ENCODE measurements around the gene ELP6. TPM values are rescaled to one million over a fixed set of nuclear protein-coding genes. Genes with fewer than 3 reads are reported as not detected.
A peak's percentile ranks its signal among the peaks of the same experiment; 100 is the strongest.

ELP6 gene, protein sequence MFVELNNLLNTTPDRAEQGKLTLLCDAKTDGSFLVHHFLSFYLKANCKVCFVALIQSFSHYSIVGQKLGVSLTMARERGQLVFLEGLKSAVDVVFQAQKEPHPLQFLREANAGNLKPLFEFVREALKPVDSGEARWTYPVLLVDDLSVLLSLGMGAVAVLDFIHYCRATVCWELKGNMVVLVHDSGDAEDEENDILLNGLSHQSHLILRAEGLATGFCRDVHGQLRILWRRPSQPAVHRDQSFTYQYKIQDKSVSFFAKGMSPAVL
- 25.6 TPM for polyA plus RNA-seq (2012; ENCODE audit: insufficient read length, low read depth)

DNA sequence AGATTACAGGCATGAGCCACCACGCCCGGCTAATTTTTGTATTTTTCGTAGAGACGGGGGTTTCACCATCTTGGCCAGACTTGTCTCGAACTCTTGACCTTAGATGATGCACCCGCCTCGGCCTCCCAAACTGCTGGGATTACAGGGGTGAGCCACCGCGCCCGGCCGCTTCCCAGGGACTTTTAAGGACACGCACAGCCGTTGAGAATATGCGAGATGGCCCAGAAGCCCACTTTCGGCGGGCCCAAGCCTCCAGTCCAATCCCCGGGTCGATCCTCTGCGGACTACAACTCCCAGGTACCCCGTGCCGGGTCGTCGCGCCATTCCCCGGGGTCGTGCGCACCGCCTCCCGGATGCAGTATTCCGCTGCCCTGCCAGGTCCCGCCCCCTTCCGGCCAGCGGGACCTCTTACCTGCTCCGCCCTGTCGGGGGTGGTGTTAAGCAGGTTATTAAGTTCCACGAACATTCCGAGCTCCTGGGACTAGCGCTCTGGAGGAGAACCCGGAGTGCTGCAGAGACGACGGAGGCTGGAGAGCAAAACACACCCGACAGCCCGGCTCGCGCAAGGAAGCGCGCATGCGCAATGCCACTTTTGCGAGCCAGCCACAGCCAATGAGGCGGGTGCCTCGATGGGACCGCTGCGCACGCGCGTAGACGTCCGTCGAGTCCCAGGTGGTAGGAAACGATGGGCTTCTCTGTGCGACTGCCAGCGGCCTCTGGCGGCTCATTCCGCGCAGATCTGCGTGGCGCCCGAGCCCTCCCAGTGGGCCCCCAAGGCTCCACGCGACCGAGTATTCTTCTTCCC lies at the start of gene ELP6:
TSS of gene ELP6 (minus strand) at position 588 of the 805 bp plus-strand sequence. CDS start at position 466, 122 bp downstream.
- TF ChIP-seq TAF1 (IDR thresholded peaks at IDR 0.05; ENCODE audit: borderline replicate concordance, insufficient read depth, low read length) (peak; percentile 23), SIN3A (IDR thresholded peaks at IDR 0.05; ENCODE audit: borderline replicate concordance, insufficient read depth, low read length) (no peak), FOXP2 (optimal IDR thresholded peaks at IDR 0.05; ENCODE audit: borderline replicate concordance, extremely low read depth, extremely low read length, insufficient read depth) (peak; percentile 61), POLR2AphosphoS5 (IDR thresholded peaks at IDR 0.05; ENCODE audit: low read depth, low read length) (peak; percentile 79; the same call in 1 of the 2 replicates)
- TF ChIP-seq, protein P1, sequence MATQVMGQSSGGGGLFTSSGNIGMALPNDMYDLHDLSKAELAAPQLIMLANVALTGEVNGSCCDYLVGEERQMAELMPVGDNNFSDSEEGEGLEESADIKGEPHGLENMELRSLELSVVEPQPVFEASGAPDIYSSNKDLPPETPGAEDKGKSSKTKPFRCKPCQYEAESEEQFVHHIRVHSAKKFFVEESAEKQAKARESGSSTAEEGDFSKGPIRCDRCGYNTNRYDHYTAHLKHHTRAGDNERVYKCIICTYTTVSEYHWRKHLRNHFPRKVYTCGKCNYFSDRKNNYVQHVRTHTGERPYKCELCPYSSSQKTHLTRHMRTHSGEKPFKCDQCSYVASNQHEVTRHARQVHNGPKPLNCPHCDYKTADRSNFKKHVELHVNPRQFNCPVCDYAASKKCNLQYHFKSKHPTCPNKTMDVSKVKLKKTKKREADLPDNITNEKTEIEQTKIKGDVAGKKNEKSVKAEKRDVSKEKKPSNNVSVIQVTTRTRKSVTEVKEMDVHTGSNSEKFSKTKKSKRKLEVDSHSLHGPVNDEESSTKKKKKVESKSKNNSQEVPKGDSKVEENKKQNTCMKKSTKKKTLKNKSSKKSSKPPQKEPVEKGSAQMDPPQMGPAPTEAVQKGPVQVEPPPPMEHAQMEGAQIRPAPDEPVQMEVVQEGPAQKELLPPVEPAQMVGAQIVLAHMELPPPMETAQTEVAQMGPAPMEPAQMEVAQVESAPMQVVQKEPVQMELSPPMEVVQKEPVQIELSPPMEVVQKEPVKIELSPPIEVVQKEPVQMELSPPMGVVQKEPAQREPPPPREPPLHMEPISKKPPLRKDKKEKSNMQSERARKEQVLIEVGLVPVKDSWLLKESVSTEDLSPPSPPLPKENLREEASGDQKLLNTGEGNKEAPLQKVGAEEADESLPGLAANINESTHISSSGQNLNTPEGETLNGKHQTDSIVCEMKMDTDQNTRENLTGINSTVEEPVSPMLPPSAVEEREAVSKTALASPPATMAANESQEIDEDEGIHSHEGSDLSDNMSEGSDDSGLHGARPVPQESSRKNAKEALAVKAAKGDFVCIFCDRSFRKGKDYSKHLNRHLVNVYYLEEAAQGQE (IDR thresholded peaks at IDR 0.05; ENCODE audit: insufficient read depth in 1 of 2, low read depth in 2 of 2, low read length in 2 of 2): no peak

DNA sequence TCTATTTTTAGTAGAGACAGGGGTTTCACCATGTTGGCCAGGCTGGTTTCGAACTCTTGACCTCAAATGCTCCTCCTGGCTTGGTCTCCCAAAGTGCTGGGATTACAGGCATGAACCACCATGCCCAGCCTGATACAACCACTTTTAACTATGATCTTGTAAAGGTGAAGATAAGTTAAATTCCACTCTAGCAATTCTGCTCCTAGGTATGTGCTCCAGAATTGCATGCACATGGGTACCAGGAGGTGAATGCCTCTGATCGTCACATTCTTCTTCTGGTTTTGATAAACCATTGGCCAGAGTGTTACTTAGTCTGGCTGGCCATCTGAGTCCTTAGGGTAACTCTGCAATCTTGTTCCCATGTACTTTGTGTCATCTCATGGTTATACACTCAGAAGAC lies 42.8 kb upstream of the ELP6 start:
- TF ChIP-seq, protein P1 (IDR thresholded peaks at IDR 0.05; ENCODE audit: insufficient read depth in 1 of 2, low read depth in 2 of 2, low read length in 2 of 2): no peak
- no peak for TF ChIP-seq SIN3A (IDR thresholded peaks at IDR 0.05; ENCODE audit: borderline replicate concordance, insufficient read depth, low read length)
- TF ChIP-seq POLR2AphosphoS5 (IDR thresholded peaks at IDR 0.05; ENCODE audit: low read depth, low read length): no peak
- TF ChIP-seq FOXP2 (optimal IDR thresholded peaks at IDR 0.05; ENCODE audit: borderline replicate concordance, extremely low read depth, extremely low read length, insufficient read depth): no peak
- no peak for TF ChIP-seq TAF1 (IDR thresholded peaks at IDR 0.05; ENCODE audit: borderline replicate concordance, insufficient read depth, low read length)

DNA sequence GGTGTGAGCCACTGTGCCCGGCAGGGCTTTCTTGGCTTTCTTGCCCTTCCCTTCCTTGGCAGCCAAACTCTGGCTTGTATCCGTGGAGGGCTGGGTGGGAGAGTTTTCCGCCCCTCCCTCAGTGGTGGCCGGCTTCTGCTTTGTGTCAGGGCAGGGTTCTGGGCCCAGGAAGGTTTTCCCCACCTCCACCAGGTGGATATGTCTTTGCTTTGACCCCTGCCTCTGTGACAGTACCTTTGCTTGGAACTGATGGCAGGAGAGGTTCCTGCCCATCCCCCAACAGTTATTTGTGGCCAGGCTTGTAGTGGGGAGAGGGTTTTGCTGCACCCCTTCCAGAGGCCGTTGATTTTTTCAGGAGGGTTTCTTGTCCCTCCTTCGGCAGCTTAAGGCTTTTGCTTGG lies 40.8 kb upstream of the ELP6 start:
- TF ChIP-seq FOXP2 (optimal IDR thresholded peaks at IDR 0.05; ENCODE audit: borderline replicate concordance, extremely low read depth, extremely low read length, insufficient read depth) (no peak), POLR2AphosphoS5 (IDR thresholded peaks at IDR 0.05; ENCODE audit: low read depth, low read length) (no peak), SIN3A (IDR thresholded peaks at IDR 0.05; ENCODE audit: borderline replicate concordance, insufficient read depth, low read length) (no peak), TAF1 (IDR thresholded peaks at IDR 0.05; ENCODE audit: borderline replicate concordance, insufficient read depth, low read length) (no peak)
- TF ChIP-seq, protein P1 (IDR thresholded peaks at IDR 0.05; ENCODE audit: insufficient read depth in 1 of 2, low read depth in 2 of 2, low read length in 2 of 2): no peak

DNA sequence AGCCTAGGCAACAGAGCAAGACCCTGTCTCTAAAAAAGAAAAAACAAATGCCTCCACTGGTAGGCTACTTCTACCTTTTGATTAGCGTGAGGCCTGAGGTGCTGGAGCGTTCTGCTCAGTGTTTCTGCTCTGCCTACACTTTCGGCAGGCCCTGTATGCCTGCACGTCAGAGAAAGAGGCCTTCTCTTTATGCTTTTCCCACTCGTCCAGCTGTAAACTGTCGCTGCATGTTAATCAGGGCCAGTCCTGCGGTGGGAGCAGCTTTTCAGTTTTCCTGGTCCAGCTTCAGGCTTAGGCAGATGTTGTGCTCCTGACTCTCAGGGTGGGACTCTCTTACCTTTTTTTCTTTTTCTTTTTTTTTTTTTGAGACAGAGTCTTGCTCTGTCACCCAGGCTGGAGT lies 39.9 kb upstream of the ELP6 start:
- TF ChIP-seq POLR2AphosphoS5 (IDR thresholded peaks at IDR 0.05; ENCODE audit: low read depth, low read length) (no peak), FOXP2 (optimal IDR thresholded peaks at IDR 0.05; ENCODE audit: borderline replicate concordance, extremely low read depth, extremely low read length, insufficient read depth) (no peak), SIN3A (IDR thresholded peaks at IDR 0.05; ENCODE audit: borderline replicate concordance, insufficient read depth, low read length) (no peak), TAF1 (IDR thresholded peaks at IDR 0.05; ENCODE audit: borderline replicate concordance, insufficient read depth, low read length) (no peak)
- TF ChIP-seq, protein P1 (IDR thresholded peaks at IDR 0.05; ENCODE audit: insufficient read depth in 1 of 2, low read depth in 2 of 2, low read length in 2 of 2): no peak

Measured in PFSK-1 (cell line).